ENCODE measurements around the gene RNF208.
A peak's percentile ranks its signal among the peaks of the same experiment; 100 is the strongest.

Gene RNF208

GRCh38 chr9:137191691-137192447 is 30.2 kb downstream of the RNF208 start:
- DNase-seq (ENCODE audit: low spot score), result peak; percentile 33

- no peak for DNase-seq (ENCODE audit: low spot score)
These were observed 30.8 kb downstream of the RNF208 start for GRCh38 chr9:137191245-137191644.

- DNase-seq (ENCODE audit: low spot score), result no peak
These were observed 31.7 kb downstream of the RNF208 start for GRCh38 chr9:137190315-137190856.

- DNase-seq (ENCODE audit: low spot score), result no peak
These were observed 32.4 kb downstream of the RNF208 start for GRCh38 chr9:137189297-137190295.

GRCh38 chr9:137188490-137189296 is 33.3 kb downstream of the RNF208 start, which contains the start of the genes ANAPC2 and SSNA1:
TSS of gene ANAPC2 (minus strand) at chr9:137188560. CDS start at chr9:137188532, 28 bp downstream.
TSS of gene SSNA1 (plus strand) at chr9:137188676. CDS start at chr9:137188727, 51 bp downstream.
- peak; percentile 85 for DNase-seq (ENCODE audit: low spot score)

- no peak for DNase-seq (ENCODE audit: low spot score)
These were observed 34.0 kb downstream of the RNF208 start for GRCh38 chr9:137188086-137188489.

GRCh38 chr9:137187386-137187785 is 34.7 kb downstream of the RNF208 start:
- DNase-seq (ENCODE audit: low spot score), result no peak

- no peak for DNase-seq (ENCODE audit: low spot score)
These were observed 35.7 kb downstream of the RNF208 start for GRCh38 chr9:137186385-137186784.

- no peak for DNase-seq (ENCODE audit: low spot score)
These were observed 36.1 kb downstream of the RNF208 start for GRCh38 chr9:137185921-137186320.

- no peak for DNase-seq (ENCODE audit: low spot score)
These were observed 37.0 kb downstream of the RNF208 start for GRCh38 chr9:137184881-137185660.

- no peak for DNase-seq (ENCODE audit: low spot score)
These were observed 38.0 kb downstream of the RNF208 start for GRCh38 chr9:137183980-137184595.

GRCh38 chr9:137182836-137183235 is 39.2 kb downstream of the RNF208 start:
- no peak for DNase-seq (ENCODE audit: low spot score)

- DNase-seq (ENCODE audit: low spot score), result no peak
These were observed 40.4 kb downstream of the RNF208 start for GRCh38 chr9:137181680-137182079.

GRCh38 chr9:137180491-137180890 is 41.5 kb downstream of the RNF208 start:
- DNase-seq (ENCODE audit: low spot score), result no peak

GRCh38 chr9:137179761-137180160 is 42.3 kb downstream of the RNF208 start:
- no peak for DNase-seq (ENCODE audit: low spot score)

- no peak for DNase-seq (ENCODE audit: low spot score)
These were observed 43.0 kb downstream of the RNF208 start for GRCh38 chr9:137178939-137179630.

GRCh38 chr9:137178201-137178938 is 43.7 kb downstream of the RNF208 start:
- no peak for DNase-seq (ENCODE audit: low spot score)

GRCh38 chr9:137176302-137177182 is 45.5 kb downstream of the RNF208 start:
- peak; percentile 84 for DNase-seq (ENCODE audit: low spot score)
